NCI-H2171 (cell line): Measurements from ENCODE around the gene LRP5.
"Not testable (repeated sequence)": the region's sequence is repeated elsewhere in the genome, so short reads cannot be mapped to it uniquely, and the experiment has no call there.

Experiments used
- DNase-seq: peaks from one replicate; lab custom pipeline; 2025; lab: John Stamatoyannopoulos, UW

The LRP5 gene

GRCh38 chr11:68469642-68470041, 157.3 kb downstream of the LRP5 start:
- no peak for DNase-seq

DNA sequence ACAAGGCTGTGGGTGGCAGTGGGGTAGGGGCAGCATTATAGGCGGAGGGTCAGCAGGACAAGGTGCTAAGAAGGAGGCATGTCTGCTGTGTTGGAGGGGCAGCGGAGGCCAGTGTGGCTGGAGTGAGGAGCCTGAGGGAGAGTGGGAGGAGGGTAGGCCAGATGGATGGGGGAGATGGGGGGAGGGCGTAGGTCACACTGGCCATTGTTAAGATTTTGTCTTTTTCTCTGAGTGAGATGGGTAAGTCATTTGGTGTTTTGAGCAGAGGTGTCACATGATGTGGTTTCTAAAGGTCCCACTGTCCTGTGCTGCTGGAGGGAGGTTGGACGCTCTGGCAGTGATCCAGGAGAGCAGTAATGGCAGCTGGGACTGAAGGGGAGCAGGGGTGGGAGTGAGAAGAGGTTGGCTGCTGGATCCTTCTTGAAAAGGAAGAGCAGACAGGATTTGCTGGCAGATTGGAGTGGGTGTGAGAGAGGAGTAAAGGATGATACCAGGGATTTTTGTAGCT, 158.0 kb downstream of the LRP5 start:
- DNase-seq: no peak

GRCh38 chr11:68471360-68472340, 159.3 kb downstream of the LRP5 start:
- DNase-seq: no peak

DNA sequence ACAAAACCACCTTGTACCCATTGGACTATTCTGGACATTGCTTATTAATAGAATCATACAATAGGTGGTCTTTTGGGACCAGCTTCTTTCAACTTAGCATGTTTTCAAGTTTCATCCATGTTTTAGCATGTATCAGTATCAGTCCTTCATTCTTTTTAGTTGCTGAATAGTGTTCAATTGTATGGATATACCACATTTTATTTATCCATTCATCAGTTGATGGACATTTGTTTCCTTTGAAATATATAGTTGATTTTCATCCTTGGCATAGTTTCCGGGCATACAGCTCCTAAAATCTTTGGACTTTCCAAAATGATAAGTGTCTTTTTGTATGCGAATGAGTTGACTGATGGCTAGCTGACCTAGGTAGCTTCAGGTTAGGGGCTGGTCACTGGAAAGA, 160.4 kb downstream of the LRP5 start:
- no peak for DNase-seq

GRCh38 chr11:68473693-68474092, 161.3 kb downstream of the LRP5 start:
- no peak for DNase-seq

- DNase-seq: not testable (repeated sequence)
Measured at GRCh38 chr11:68475626-68476025, 163.2 kb downstream of the LRP5 start.

DNA sequence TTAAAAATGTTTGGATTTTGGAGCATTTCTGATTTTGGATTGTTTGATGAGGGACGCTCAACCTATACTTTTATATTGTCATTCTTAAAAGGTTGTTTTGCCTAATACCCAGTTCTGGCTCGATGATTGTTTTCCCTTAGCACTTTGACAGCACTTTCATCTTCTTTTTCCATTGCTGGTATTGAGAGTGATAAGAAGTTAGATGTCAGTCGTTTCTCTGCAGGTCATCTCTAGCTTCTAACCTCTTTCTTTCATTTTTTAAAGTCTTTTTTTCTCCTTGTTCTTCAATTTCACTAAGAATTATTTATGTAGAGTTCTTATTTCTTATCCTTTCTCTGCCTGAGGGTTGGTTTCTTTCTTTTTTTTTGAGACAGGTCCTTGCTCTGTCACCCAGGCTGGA, 167.0 kb downstream of the LRP5 start:
- no peak for DNase-seq

GRCh38 chr11:68480193-68480592, 167.8 kb downstream of the LRP5 start:
- DNase-seq: no peak

DNA sequence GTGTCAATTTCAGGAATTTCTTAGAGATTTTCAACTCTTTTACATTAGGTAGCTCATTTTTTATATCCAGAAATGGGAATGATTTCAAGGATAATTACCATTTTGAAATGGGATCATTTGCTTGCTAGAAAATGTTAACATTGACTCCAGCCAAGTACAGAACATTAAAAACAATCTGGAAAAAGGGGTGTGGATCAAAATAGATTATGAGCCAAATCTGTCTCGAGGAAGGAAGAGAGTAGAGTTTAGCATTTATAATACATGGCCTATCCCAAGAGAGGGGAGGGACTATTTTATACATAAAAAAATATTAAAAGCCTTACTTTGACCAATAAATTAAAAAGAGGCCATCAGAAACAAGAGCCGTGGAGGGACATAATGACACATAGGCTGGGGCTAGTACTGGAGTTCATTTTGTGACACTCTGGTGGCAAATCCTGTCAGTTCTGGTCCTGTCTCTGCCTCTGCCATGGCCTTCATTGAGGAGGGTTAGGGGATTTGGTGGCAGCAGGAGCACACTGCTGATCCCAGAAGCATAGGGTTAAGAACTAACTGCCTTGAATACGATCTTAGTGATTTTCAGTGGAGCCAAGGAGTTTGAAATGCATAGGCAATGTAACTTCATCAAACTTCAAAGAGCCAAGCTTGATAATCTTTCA, 168.6 kb downstream of the LRP5 start:
- no peak for DNase-seq

GRCh38 chr11:68481579-68482240, 169.3 kb downstream of the LRP5 start:
- DNase-seq: no peak

- DNase-seq: no peak
Measured at GRCh38 chr11:68488623-68489022, 176.2 kb downstream of the LRP5 start.

GRCh38 chr11:68495220-68495729, 182.9 kb downstream of the LRP5 start:
- DNase-seq: no peak

GRCh38 chr11:68495872-68496271, 183.5 kb downstream of the LRP5 start:
- DNase-seq: no peak

GRCh38 chr11:68497761-68498160, 185.4 kb downstream of the LRP5 start:
- DNase-seq: no peak

DNA sequence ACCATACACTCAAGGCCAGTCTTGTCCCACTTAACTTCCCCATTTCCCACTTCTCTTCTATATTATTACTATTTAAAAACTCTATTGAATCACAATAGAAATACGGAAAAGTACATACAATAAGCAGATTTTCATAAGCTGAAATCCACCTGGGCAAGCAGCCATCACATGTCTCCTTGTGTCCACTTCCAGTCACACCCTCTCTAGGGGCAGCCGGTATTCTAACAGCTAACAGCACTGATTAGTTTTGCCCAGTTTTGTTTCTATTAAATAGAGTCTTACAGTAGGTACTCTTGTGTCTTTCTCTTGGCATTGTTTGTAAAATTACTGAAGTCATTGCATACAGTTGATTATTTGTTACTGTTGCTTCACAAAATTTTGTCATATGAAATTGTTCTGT, 185.9 kb downstream of the LRP5 start:
- DNase-seq: no peak
